ENCODE measurements around the gene RXFP4. TPM values are rescaled to one million over a fixed set of nuclear protein-coding genes. Genes with fewer than 3 reads are reported as not detected.

RXFP4 gene
- total and polyA plus RNA-seq, 2 of the 13 experiments (the other 11 are each of a cell fraction or from before 2014, with no cell fraction given) = 0.38 to 1.4 TPM

GRCh38 chr1:155938220-155938627, 3.2 kb upstream of the RXFP4 start (continued):
- TF ChIP-seq, protein P1, sequence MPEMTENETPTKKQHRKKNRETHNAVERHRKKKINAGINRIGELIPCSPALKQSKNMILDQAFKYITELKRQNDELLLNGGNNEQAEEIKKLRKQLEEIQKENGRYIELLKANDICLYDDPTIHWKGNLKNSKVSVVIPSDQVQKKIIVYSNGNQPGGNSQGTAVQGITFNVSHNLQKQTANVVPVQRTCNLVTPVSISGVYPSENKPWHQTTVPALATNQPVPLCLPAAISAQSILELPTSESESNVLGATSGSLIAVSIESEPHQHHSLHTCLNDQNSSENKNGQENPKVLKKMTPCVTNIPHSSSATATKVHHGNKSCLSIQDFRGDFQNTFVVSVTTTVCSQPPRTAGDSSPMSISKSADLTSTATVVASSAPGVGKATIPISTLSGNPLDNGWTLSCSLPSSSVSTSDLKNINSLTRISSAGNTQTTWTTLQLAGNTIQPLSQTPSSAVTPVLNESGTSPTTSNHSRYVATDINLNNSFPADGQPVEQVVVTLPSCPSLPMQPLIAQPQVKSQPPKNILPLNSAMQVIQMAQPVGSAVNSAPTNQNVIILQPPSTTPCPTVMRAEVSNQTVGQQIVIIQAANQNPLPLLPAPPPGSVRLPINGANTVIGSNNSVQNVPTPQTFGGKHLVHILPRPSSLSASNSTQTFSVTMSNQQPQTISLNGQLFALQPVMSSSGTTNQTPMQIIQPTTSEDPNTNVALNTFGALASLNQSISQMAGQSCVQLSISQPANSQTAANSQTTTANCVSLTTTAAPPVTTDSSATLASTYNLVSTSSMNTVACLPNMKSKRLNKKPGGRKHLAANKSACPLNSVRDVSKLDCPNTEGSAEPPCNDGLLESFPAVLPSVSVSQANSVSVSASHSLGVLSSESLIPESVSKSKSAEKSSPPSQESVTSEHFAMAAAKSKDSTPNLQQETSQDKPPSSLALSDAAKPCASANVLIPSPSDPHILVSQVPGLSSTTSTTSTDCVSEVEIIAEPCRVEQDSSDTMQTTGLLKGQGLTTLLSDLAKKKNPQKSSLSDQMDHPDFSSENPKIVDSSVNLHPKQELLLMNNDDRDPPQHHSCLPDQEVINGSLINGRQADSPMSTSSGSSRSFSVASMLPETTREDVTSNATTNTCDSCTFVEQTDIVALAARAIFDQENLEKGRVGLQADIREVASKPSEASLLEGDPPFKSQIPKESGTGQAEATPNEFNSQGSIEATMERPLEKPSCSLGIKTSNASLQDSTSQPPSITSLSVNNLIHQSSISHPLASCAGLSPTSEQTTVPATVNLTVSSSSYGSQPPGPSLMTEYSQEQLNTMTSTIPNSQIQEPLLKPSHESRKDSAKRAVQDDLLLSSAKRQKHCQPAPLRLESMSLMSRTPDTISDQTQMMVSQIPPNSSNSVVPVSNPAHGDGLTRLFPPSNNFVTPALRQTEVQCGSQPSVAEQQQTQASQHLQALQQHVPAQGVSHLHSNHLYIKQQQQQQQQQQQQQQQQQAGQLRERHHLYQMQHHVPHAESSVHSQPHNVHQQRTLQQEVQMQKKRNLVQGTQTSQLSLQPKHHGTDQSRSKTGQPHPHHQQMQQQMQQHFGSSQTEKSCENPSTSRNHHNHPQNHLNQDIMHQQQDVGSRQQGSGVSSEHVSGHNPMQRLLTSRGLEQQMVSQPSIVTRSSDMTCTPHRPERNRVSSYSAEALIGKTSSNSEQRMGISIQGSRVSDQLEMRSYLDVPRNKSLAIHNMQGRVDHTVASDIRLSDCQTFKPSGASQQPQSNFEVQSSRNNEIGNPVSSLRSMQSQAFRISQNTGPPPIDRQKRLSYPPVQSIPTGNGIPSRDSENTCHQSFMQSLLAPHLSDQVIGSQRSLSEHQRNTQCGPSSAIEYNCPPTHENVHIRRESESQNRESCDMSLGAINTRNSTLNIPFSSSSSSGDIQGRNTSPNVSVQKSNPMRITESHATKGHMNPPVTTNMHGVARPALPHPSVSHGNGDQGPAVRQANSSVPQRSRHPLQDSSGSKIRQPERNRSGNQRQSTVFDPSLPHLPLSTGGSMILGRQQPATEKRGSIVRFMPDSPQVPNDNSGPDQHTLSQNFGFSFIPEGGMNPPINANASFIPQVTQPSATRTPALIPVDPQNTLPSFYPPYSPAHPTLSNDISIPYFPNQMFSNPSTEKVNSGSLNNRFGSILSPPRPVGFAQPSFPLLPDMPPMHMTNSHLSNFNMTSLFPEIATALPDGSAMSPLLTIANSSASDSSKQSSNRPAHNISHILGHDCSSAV (CRISPR knock-in tag; IDR thresholded peaks at IDR 0.05; ENCODE audit: borderline replicate concordance) = no peak
- TF ChIP-seq ZNF263 (CRISPR knock-in tag; IDR thresholded peaks at IDR 0.05) = no peak
- no peak for TF ChIP-seq GTF3A (CRISPR knock-in tag; conservative IDR thresholded peaks at IDR 0.05)
- TF ChIP-seq ZNF136 (CRISPR knock-in tag; IDR thresholded peaks at IDR 0.05; ENCODE audit: low read depth) = no peak
- no peak for TF ChIP-seq ZNF296 (CRISPR knock-in tag; conservative IDR thresholded peaks at IDR 0.05)
- TF ChIP-seq FUBP1 (CRISPR knock-in tag; IDR thresholded peaks at IDR 0.05; ENCODE audit: borderline replicate concordance) = no peak
- no peak for TF ChIP-seq HMG20A (CRISPR knock-in tag; IDR thresholded peaks at IDR 0.05; ENCODE audit: borderline replicate concordance)
- no peak for TF ChIP-seq ZNF713 (CRISPR knock-in tag; IDR thresholded peaks at IDR 0.05)
- TF ChIP-seq RXRB (CRISPR knock-in tag; IDR thresholded peaks at IDR 0.05; ENCODE audit: borderline replicate concordance) = peak; percentile 52; the same call in 1 of the 2 replicates
- TF ChIP-seq, protein P2, sequence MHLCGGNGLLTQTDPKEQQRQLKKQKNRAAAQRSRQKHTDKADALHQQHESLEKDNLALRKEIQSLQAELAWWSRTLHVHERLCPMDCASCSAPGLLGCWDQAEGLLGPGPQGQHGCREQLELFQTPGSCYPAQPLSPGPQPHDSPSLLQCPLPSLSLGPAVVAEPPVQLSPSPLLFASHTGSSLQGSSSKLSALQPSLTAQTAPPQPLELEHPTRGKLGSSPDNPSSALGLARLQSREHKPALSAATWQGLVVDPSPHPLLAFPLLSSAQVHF (CRISPR knock-in tag; IDR thresholded peaks at IDR 0.05) = no peak
- TF ChIP-seq THAP11 (CRISPR knock-in tag; IDR thresholded peaks at IDR 0.05) = peak; percentile 54
- no peak for TF ChIP-seq ZNF34 (CRISPR knock-in tag; IDR thresholded peaks at IDR 0.05; ENCODE audit: borderline replicate concordance)
- TF ChIP-seq, protein P3, sequence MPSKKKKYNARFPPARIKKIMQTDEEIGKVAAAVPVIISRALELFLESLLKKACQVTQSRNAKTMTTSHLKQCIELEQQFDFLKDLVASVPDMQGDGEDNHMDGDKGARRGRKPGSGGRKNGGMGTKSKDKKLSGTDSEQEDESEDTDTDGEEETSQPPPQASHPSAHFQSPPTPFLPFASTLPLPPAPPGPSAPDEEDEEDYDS (CRISPR knock-in tag; IDR thresholded peaks at IDR 0.05) = 0 out of 2 replicates have a peak, but pooled peaks have one; percentile 14
- no peak for TF ChIP-seq HIVEP1 (CRISPR knock-in tag; IDR thresholded peaks at IDR 0.05)
- no peak for TF ChIP-seq ZNF333 (CRISPR knock-in tag; IDR thresholded peaks at IDR 0.05; ENCODE audit: borderline replicate concordance)
- no peak for TF ChIP-seq ZFAT (CRISPR knock-in tag; conservative IDR thresholded peaks at IDR 0.05)
- TF ChIP-seq ZNF878 (CRISPR knock-in tag; IDR thresholded peaks at IDR 0.05) = no peak
- no peak for TF ChIP-seq ZBTB7A (CRISPR knock-in tag; IDR thresholded peaks at IDR 0.05)
- TF ChIP-seq DBP (CRISPR knock-in tag; IDR thresholded peaks at IDR 0.05; ENCODE audit: not compliant biosample characterization) = no peak

Measured in HepG2 (cell line).